GM23248 (cell line): ENCODE measurements around the gene TTC22.

ENCODE experiments used
- EZH2 ChIP-seq: fragments of 200-600 bp; sonication (generic); IDR thresholded peaks from 2 replicates; pipeline ENCODE4 v1.6.1; 2018; ENCODE audit warnings: antibody characterized with exemption, mild to moderate bottlenecking; ENCODE audit not compliant: insufficient read depth, poor library complexity, severe bottlenecking
- EZH2phosphoT487 ChIP-seq: fragments of 200-600 bp; sonication (generic); IDR thresholded peaks from 2 replicates; pipeline ENCODE4 v1.6.1; 2018; ENCODE audit warnings: antibody characterized with exemption, moderate library complexity, mild to moderate bottlenecking, low read depth; ENCODE audit not compliant: insufficient read depth

DNA sequence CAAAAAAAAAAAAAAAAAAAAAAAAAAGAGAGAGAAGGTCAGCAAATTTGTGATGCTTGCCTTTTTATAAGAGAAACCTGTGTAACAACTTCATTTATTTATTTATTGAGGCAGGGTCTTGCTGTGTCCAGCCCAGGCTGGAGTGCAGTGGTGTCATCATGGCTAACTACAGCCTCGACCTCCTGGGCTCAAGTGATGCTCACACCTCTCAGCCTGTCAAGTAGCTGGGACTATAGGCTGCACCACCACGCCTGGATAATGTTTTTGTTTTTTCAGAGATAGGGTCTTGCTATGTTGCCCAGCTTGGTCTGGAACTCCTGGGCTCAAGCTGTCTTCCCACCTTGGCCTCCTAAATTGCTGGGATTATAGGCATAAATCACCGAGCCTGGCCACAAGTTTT, 43.4 kb upstream of the TTC22 start:
- no peak for TF ChIP-seq EZH2
- no peak for TF ChIP-seq EZH2phosphoT487
